ENCODE results near the gene CCDC178.

- TF ChIP-seq CTCF (IDR thresholded peaks at IDR 0.05): no peak
- no peak for TF ChIP-seq POLR2A (IDR thresholded peaks at IDR 0.05)
Measured at GRCh38 chr18:32909798-32910561, 530.5 kb downstream of the CCDC178 start.

All from esophagus squamous epithelium (tissue), 4 donors.